ENCODE measurements around the gene MICAL3.

MICAL3 gene

GRCh38 chr22:17860220-17860965 lies 164.0 kb downstream of the MICAL3 start:
- peaks cover 15% of the 10 kb centered on the region; the same call in 1 of the 2 replicates for H3K36me3 ChIP-seq (ENCODE audit: insufficient read depth, low read length)
- H3K4me1 ChIP-seq (ENCODE audit: insufficient read depth, low read length) = no peaks in the 10 kb centered on the region
- no peak overlapping the region for H3K9ac ChIP-seq (ENCODE audit: low read depth, low read length)
- no peaks in the 10 kb centered on the region for H3K9me3 ChIP-seq (ENCODE audit: control insufficient read depth, insufficient read depth, low read length)

- no peaks in the 10 kb centered on the region for H3K4me1 ChIP-seq (ENCODE audit: insufficient read depth, low read length)
- H3K9me3 ChIP-seq (ENCODE audit: control insufficient read depth, insufficient read depth, low read length) = no peaks in the 10 kb centered on the region
- H3K9ac ChIP-seq (ENCODE audit: low read depth, low read length) = no peak overlapping the region
- peaks cover 5% of the 10 kb centered on the region; the same call in 1 of the 2 replicates for H3K36me3 ChIP-seq (ENCODE audit: insufficient read depth, low read length)
These were observed 166.3 kb downstream of the MICAL3 start for GRCh38 chr22:17858033-17858432.

- Histone ChIP-seq H3K9me3 (ENCODE audit: control insufficient read depth, insufficient read depth, low read length) (no peaks in the 10 kb centered on the region), H3K36me3 (ENCODE audit: insufficient read depth, low read length) (0 out of 2 replicates have a peak, but pooled peaks cover 5% of the 10 kb centered on the region), H3K4me1 (ENCODE audit: insufficient read depth, low read length) (no peaks in the 10 kb centered on the region), H3K9ac (ENCODE audit: low read depth, low read length) (no peak overlapping the region)
These were observed 168.6 kb downstream of the MICAL3 start for GRCh38 chr22:17855572-17856290.

GRCh38 chr22:17853073-17853472 lies 171.3 kb downstream of the MICAL3 start:
- Histone ChIP-seq H3K36me3 (ENCODE audit: insufficient read depth, low read length) (0 out of 2 replicates have a peak, but pooled peaks cover 7% of the 10 kb centered on the region), H3K4me1 (ENCODE audit: insufficient read depth, low read length) (no peaks in the 10 kb centered on the region), H3K9ac (ENCODE audit: low read depth, low read length) (no peak overlapping the region), H3K9me3 (ENCODE audit: control insufficient read depth, insufficient read depth, low read length) (no peaks in the 10 kb centered on the region)

GRCh38 chr22:17851759-17852158 lies 172.6 kb downstream of the MICAL3 start:
- no peaks in the 10 kb centered on the region for H3K9me3 ChIP-seq (ENCODE audit: control insufficient read depth, insufficient read depth, low read length)
- no peak overlapping the region for H3K9ac ChIP-seq (ENCODE audit: low read depth, low read length)
- 0 out of 2 replicates have a peak, but pooled peaks cover 7% of the 10 kb centered on the region for H3K36me3 ChIP-seq (ENCODE audit: insufficient read depth, low read length)
- no peaks in the 10 kb centered on the region; the same call in 1 of the 2 replicates for H3K4me1 ChIP-seq (ENCODE audit: insufficient read depth, low read length)

- Histone ChIP-seq H3K4me1 (ENCODE audit: insufficient read depth, low read length) (no peaks in the 10 kb centered on the region; the same call in 1 of the 2 replicates), H3K36me3 (ENCODE audit: insufficient read depth, low read length) (0 out of 2 replicates have a peak, but pooled peaks cover 4% of the 10 kb centered on the region), H3K9me3 (ENCODE audit: control insufficient read depth, insufficient read depth, low read length) (no peaks in the 10 kb centered on the region), H3K9ac (ENCODE audit: low read depth, low read length) (no peak overlapping the region)
These were observed 176.8 kb downstream of the MICAL3 start for GRCh38 chr22:17847360-17848078.

GRCh38 chr22:17846326-17846992 lies 177.9 kb downstream of the MICAL3 start:
- Histone ChIP-seq H3K4me1 (ENCODE audit: insufficient read depth, low read length) (no peaks in the 10 kb centered on the region; the same call in 1 of the 2 replicates), H3K36me3 (ENCODE audit: insufficient read depth, low read length) (0 out of 2 replicates have a peak, but pooled peaks cover 4% of the 10 kb centered on the region), H3K9me3 (ENCODE audit: control insufficient read depth, insufficient read depth, low read length) (no peaks in the 10 kb centered on the region), H3K9ac (ENCODE audit: low read depth, low read length) (no peak overlapping the region)

- 0 out of 2 replicates have a peak, but pooled peaks cover 2% of the 10 kb centered on the region for H3K36me3 ChIP-seq (ENCODE audit: insufficient read depth, low read length)
- H3K9ac ChIP-seq (ENCODE audit: low read depth, low read length) = no peak overlapping the region
- H3K9me3 ChIP-seq (ENCODE audit: control insufficient read depth, insufficient read depth, low read length) = no peaks in the 10 kb centered on the region
- H3K4me1 ChIP-seq (ENCODE audit: insufficient read depth, low read length) = no peaks in the 10 kb centered on the region; the same call in 1 of the 2 replicates
These were observed 178.6 kb downstream of the MICAL3 start for GRCh38 chr22:17845790-17846189.

GRCh38 chr22:17845327-17845726 lies 179.0 kb downstream of the MICAL3 start:
- Histone ChIP-seq H3K9ac (ENCODE audit: low read depth, low read length) (no peak overlapping the region), H3K9me3 (ENCODE audit: control insufficient read depth, insufficient read depth, low read length) (no peaks in the 10 kb centered on the region), H3K4me1 (ENCODE audit: insufficient read depth, low read length) (no peaks in the 10 kb centered on the region; the same call in 1 of the 2 replicates), H3K36me3 (ENCODE audit: insufficient read depth, low read length) (no peaks in the 10 kb centered on the region)

- no peak overlapping the region for H3K9ac ChIP-seq (ENCODE audit: low read depth, low read length)
- no peaks in the 10 kb centered on the region for H3K36me3 ChIP-seq (ENCODE audit: insufficient read depth, low read length)
- no peaks in the 10 kb centered on the region for H3K9me3 ChIP-seq (ENCODE audit: control insufficient read depth, insufficient read depth, low read length)
- H3K4me1 ChIP-seq (ENCODE audit: insufficient read depth, low read length) = no peaks in the 10 kb centered on the region; the same call in 1 of the 2 replicates
These were observed 180.2 kb downstream of the MICAL3 start for GRCh38 chr22:17844150-17844549.

GRCh38 chr22:17842386-17842785 lies 182.0 kb downstream of the MICAL3 start:
- H3K36me3 ChIP-seq (ENCODE audit: insufficient read depth, low read length) = no peaks in the 10 kb centered on the region
- no peak overlapping the region for H3K9ac ChIP-seq (ENCODE audit: low read depth, low read length)
- no peaks in the 10 kb centered on the region for H3K9me3 ChIP-seq (ENCODE audit: control insufficient read depth, insufficient read depth, low read length)
- H3K4me1 ChIP-seq (ENCODE audit: insufficient read depth, low read length) = peaks cover 5% of the 10 kb centered on the region; the same call in 1 of the 2 replicates

GRCh38 chr22:17841836-17842235 lies 182.5 kb downstream of the MICAL3 start:
- Histone ChIP-seq H3K4me1 (ENCODE audit: insufficient read depth, low read length) (peaks cover 10% of the 10 kb centered on the region; the same call in 1 of the 2 replicates), H3K36me3 (ENCODE audit: insufficient read depth, low read length) (no peaks in the 10 kb centered on the region), H3K9ac (ENCODE audit: low read depth, low read length) (no peak overlapping the region), H3K9me3 (ENCODE audit: control insufficient read depth, insufficient read depth, low read length) (no peaks in the 10 kb centered on the region)

GRCh38 chr22:17838180-17838865 lies 186.0 kb downstream of the MICAL3 start:
- H3K36me3 ChIP-seq (ENCODE audit: insufficient read depth, low read length) = no peaks in the 10 kb centered on the region
- H3K9ac ChIP-seq (ENCODE audit: low read depth, low read length) = no peak overlapping the region
- H3K9me3 ChIP-seq (ENCODE audit: control insufficient read depth, insufficient read depth, low read length) = no peaks in the 10 kb centered on the region
- peaks cover 10% of the 10 kb centered on the region; the same call in 1 of the 2 replicates for H3K4me1 ChIP-seq (ENCODE audit: insufficient read depth, low read length)
